IPS DF 19.7 (cell line): ENCODE measurements around the gene DCP1A.
"Not testable (repeated sequence)": the region's sequence is repeated elsewhere in the genome, so short reads cannot be mapped to it uniquely, and the experiment has no call there.

Experiments
- DNase-seq: peaks from one replicate; pipeline ENCODE4 v3.0.0-alpha.2; 2013; ENCODE audit warnings: low read depth, low spot score

Gene DCP1A

GRCh38 chr3:53328746-53329145, 18.6 kb downstream of the DCP1A start:
- no peak for DNase-seq

- DNase-seq: not testable (repeated sequence)
Observed at GRCh38 chr3:53327986-53328385, 19.4 kb downstream of the DCP1A start.

GRCh38 chr3:53324105-53324504, 23.2 kb downstream of the DCP1A start:
- DNase-seq: no peak

GRCh38 chr3:53320697-53321096, 26.6 kb downstream of the DCP1A start:
- no peak for DNase-seq

- DNase-seq: no peak
Observed at GRCh38 chr3:53318522-53318921, 28.8 kb downstream of the DCP1A start.

- DNase-seq: no peak
Observed at GRCh38 chr3:53312832-53313231, 34.5 kb downstream of the DCP1A start.

- DNase-seq: no peak
Observed at GRCh38 chr3:53311882-53312281, 35.5 kb downstream of the DCP1A start.

GRCh38 chr3:53303957-53304356, 43.4 kb downstream of the DCP1A start:
- DNase-seq: no peak

- no peak for DNase-seq
Observed at GRCh38 chr3:53303549-53303948, 43.8 kb downstream of the DCP1A start.

GRCh38 chr3:53300826-53301225, 46.5 kb downstream of the DCP1A start:
- DNase-seq: no peak

GRCh38 chr3:53299611-53300023, 47.7 kb downstream of the DCP1A start:
- not testable (repeated sequence) for DNase-seq

GRCh38 chr3:53295410-53295809, 51.9 kb downstream of the DCP1A start:
- no peak for DNase-seq

GRCh38 chr3:53293867-53294266, 53.5 kb downstream of the DCP1A start:
- no peak for DNase-seq

- no peak for DNase-seq
Observed at GRCh38 chr3:53288214-53288613, 59.1 kb downstream of the DCP1A start.

- DNase-seq: no peak
Observed at GRCh38 chr3:53287131-53287629, 60.2 kb downstream of the DCP1A start.

- no peak for DNase-seq
Observed at GRCh38 chr3:53286727-53287126, 60.6 kb downstream of the DCP1A start.

GRCh38 chr3:53282581-53282980, 64.8 kb downstream of the DCP1A start:
- DNase-seq: no peak

GRCh38 chr3:53278667-53279066, 68.7 kb downstream of the DCP1A start:
- DNase-seq: no peak

GRCh38 chr3:53274938-53275605, 72.3 kb downstream of the DCP1A start:
- DNase-seq: no peak

- no peak for DNase-seq
Observed at GRCh38 chr3:53273146-53273670, 74.1 kb downstream of the DCP1A start.

GRCh38 chr3:53269888-53270880, 77.2 kb downstream of the DCP1A start:
- peak; percentile 93 for DNase-seq

GRCh38 chr3:53269193-53269592, 78.2 kb downstream of the DCP1A start:
- DNase-seq: not testable (repeated sequence)
